ENCODE results near the gene ARRDC3. TPM values are rescaled to one million over a fixed set of nuclear protein-coding genes. Genes with fewer than 3 reads are reported as not detected.

ARRDC3 gene
- 17.9 and 18.6 TPM in 2 replicates for total RNA-seq

GRCh38 chr5:91383027-91383955 is at the start of gene ARRDC3:
ARRDC3 (minus strand) TSS chr5:91383317; CDS start chr5:91383092, 225 bp downstream.

Data from mesangial cell (primary cell).